Sigmoid colon (tissue), 3 donors: Measurements from ENCODE around the gene ARSI.

Experiments used
- CTCF ChIP-seq, 4 experiments: fragments of 450-650 bp in 3 of 4; fragments of 200-600 bp in 1 of 4; IDR thresholded peaks; one replicate each; pipeline ENCODE4 v1.5.1; 2016 to 2019; ENCODE audit warnings: antibody characterized with exemption in 4 of 4, mild to moderate bottlenecking in 3 of 4, moderate library complexity in 2 of 4
- POLR2A ChIP-seq, 2 donors: fragments of 450-650 bp; IDR thresholded peaks; one replicate each; pipeline ENCODE4 v1.6.1; 2016; ENCODE audit warnings: antibody characterized with exemption in 2 of 2, mild to moderate bottlenecking in 2 of 2, moderate library complexity in 2 of 2

DNA sequence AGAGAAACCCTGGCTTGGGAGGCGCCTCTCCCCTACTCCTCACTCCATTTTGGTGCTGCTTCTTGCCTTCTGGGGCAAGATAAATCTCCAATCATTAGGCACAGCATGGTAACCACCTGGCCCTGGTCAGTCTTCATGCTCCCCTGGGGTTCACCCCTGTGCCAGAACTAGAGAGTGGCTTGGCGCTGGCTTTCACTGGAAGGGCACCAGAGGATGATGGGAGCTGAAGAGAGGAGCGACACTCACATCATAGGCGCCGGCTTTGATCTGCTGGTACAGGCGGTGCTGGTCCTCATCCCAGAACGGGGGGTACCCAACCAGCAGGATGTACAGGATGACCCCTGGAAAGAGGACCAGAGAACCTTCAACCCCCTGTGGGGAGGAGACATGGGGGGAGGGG is 51.2 kb downstream of the ARSI start:
- TF ChIP-seq POLR2A (IDR thresholded peaks at IDR 0.05) (no peak), CTCF (IDR thresholded peaks at IDR 0.05) (no peak)
